Measurements from ENCODE around the gene RNF214. TPM values are rescaled to one million over a fixed set of nuclear protein-coding genes. Genes with fewer than 3 reads are reported as not detected.

The RNF214 gene
- total and polyA plus RNA-seq, 2 of the 13 experiments (the other 11 are each of a cell fraction or from before 2014, with no cell fraction given): 10.7 to 12.6 TPM

DNA sequence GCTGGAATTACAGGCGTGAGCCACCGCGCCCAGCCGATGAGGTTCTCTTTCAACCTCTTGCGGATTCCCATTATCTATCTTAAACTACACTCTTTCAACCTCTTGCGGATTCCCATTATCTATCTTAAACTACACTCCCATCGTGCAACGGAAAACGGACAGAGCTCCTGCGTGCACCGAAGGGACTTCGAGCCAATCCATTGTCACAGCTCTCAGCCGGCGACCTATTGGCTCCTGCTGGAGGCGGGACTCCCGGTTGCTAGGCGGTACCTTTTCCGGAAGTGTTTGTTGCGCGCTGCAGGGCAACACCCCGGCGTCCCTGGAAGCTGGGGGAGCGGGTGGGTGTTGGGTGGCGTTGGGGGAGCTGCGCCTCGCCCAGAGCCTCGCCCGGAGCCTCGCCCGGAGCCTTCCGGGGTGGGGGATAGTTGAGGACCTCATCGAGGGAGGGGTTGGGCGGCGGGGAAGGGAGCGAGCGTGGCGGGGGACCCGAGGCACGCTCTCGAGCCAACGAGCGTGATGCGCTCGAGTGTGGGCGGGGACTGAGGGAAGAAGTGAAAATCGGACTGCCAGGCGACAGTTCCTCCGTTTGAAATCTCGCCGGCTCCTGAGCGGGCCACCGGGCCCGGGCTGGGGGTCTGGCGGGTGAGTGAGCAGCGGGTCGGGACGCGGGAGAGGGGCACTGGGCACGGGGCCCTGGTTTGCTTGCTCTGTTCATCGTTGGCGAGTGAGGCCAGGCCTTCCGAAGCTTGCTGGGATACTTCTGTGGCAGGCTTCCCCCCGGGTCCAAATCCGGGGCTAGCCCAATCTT lies 95.3 kb downstream of the RNF214 start, which contains the start of gene CEP164 (continued):
- TF ChIP-seq MAF1 (CRISPR knock-in tag; IDR thresholded peaks at IDR 0.05; ENCODE audit: borderline replicate concordance) (no peak), ETV5 (CRISPR knock-in tag; IDR thresholded peaks at IDR 0.05; ENCODE audit: borderline replicate concordance) (peak; percentile 52), FOXA3 (CRISPR knock-in tag; IDR thresholded peaks at IDR 0.05) (no peak; the same call in 1 of the 2 replicates), NFKBIZ (CRISPR knock-in tag; IDR thresholded peaks at IDR 0.05) (peak; percentile 41; the same call in 1 of the 2 replicates), SRF (IDR thresholded peaks at IDR 0.05; ENCODE audit: low read depth, low read length) (no peak), ZNF333 (CRISPR knock-in tag; IDR thresholded peaks at IDR 0.05; ENCODE audit: borderline replicate concordance) (no peak), ZNF883 (CRISPR knock-in tag; IDR thresholded peaks at IDR 0.05; ENCODE audit: not compliant biosample characterization) (peak; percentile 68), ZNF205 (CRISPR knock-in tag; IDR thresholded peaks at IDR 0.05) (no peak), HCFC1 (IDR thresholded peaks at IDR 0.05; ENCODE audit: low read depth, low read length) (peak; percentile 51; the same call in 1 of the 2 replicates), STAT5B (CRISPR knock-in tag; IDR thresholded peaks at IDR 0.05) (0 out of 2 replicates have a peak, but pooled peaks have one; percentile 27), FOXC1 (CRISPR knock-in tag; IDR thresholded peaks at IDR 0.05; ENCODE audit: borderline replicate concordance) (no peak), PITX1 (CRISPR knock-in tag; IDR thresholded peaks at IDR 0.05) (0 out of 2 replicates have a peak, but pooled peaks have one; percentile 21), ZNF44 (CRISPR knock-in tag; IDR thresholded peaks at IDR 0.05) (0 out of 2 replicates have a peak, but pooled peaks have one; percentile 44), CENPT (CRISPR knock-in tag; IDR thresholded peaks at IDR 0.05; ENCODE audit: low read depth) (no peak), ELF3 (CRISPR knock-in tag; IDR thresholded peaks at IDR 0.05) (peak; percentile 34; the same call in 1 of the 2 replicates)
- TF ChIP-seq, protein P1, sequence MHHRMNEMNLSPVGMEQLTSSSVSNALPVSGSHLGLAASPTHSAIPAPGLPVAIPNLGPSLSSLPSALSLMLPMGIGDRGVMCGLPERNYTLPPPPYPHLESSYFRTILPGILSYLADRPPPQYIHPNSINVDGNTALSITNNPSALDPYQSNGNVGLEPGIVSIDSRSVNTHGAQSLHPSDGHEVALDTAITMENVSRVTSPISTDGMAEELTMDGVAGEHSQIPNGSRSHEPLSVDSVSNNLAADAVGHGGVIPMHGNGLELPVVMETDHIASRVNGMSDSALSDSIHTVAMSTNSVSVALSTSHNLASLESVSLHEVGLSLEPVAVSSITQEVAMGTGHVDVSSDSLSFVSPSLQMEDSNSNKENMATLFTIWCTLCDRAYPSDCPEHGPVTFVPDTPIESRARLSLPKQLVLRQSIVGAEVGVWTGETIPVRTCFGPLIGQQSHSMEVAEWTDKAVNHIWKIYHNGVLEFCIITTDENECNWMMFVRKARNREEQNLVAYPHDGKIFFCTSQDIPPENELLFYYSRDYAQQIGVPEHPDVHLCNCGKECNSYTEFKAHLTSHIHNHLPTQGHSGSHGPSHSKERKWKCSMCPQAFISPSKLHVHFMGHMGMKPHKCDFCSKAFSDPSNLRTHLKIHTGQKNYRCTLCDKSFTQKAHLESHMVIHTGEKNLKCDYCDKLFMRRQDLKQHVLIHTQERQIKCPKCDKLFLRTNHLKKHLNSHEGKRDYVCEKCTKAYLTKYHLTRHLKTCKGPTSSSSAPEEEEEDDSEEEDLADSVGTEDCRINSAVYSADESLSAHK (CRISPR knock-in tag; IDR thresholded peaks at IDR 0.05; ENCODE audit: borderline replicate concordance): no peak
- TF ChIP-seq, protein P2, sequence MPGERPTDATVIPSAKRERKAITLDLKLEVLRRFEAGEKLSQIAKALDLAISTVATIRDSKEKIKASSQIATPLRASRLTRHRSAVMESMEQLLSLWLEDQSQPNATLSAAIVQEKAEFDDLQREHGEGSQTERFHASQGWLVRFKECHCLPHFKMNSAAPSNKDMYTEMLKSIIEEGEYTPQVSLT (CRISPR knock-in tag; IDR thresholded peaks at IDR 0.05; ENCODE audit: borderline replicate concordance, low read depth): no peak
- TF ChIP-seq, protein P3, sequence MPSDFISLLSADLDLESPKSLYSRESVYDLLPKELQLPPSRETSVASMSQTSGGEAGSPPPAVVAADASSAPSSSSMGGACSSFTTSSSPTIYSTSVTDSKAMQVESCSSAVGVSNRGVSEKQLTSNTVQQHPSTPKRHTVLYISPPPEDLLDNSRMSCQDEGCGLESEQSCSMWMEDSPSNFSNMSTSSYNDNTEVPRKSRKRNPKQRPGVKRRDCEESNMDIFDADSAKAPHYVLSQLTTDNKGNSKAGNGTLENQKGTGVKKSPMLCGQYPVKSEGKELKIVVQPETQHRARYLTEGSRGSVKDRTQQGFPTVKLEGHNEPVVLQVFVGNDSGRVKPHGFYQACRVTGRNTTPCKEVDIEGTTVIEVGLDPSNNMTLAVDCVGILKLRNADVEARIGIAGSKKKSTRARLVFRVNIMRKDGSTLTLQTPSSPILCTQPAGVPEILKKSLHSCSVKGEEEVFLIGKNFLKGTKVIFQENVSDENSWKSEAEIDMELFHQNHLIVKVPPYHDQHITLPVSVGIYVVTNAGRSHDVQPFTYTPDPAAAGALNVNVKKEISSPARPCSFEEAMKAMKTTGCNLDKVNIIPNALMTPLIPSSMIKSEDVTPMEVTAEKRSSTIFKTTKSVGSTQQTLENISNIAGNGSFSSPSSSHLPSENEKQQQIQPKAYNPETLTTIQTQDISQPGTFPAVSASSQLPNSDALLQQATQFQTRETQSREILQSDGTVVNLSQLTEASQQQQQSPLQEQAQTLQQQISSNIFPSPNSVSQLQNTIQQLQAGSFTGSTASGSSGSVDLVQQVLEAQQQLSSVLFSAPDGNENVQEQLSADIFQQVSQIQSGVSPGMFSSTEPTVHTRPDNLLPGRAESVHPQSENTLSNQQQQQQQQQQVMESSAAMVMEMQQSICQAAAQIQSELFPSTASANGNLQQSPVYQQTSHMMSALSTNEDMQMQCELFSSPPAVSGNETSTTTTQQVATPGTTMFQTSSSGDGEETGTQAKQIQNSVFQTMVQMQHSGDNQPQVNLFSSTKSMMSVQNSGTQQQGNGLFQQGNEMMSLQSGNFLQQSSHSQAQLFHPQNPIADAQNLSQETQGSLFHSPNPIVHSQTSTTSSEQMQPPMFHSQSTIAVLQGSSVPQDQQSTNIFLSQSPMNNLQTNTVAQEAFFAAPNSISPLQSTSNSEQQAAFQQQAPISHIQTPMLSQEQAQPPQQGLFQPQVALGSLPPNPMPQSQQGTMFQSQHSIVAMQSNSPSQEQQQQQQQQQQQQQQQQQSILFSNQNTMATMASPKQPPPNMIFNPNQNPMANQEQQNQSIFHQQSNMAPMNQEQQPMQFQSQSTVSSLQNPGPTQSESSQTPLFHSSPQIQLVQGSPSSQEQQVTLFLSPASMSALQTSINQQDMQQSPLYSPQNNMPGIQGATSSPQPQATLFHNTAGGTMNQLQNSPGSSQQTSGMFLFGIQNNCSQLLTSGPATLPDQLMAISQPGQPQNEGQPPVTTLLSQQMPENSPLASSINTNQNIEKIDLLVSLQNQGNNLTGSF (CRISPR knock-in tag; IDR thresholded peaks at IDR 0.05): no peak
- TF ChIP-seq, protein P4, sequence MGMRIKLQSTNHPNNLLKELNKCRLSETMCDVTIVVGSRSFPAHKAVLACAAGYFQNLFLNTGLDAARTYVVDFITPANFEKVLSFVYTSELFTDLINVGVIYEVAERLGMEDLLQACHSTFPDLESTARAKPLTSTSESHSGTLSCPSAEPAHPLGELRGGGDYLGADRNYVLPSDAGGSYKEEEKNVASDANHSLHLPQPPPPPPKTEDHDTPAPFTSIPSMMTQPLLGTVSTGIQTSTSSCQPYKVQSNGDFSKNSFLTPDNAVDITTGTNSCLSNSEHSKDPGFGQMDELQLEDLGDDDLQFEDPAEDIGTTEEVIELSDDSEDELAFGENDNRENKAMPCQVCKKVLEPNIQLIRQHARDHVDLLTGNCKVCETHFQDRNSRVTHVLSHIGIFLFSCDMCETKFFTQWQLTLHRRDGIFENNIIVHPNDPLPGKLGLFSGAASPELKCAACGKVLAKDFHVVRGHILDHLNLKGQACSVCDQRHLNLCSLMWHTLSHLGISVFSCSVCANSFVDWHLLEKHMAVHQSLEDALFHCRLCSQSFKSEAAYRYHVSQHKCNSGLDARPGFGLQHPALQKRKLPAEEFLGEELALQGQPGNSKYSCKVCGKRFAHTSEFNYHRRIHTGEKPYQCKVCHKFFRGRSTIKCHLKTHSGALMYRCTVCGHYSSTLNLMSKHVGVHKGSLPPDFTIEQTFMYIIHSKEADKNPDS (CRISPR knock-in tag; IDR thresholded peaks at IDR 0.05): no peak

Data from HepG2 (cell line).